Type B pancreatic cell (in vitro differentiated cells): ENCODE measurements around the gene KANSL3. TPM values are rescaled to one million over a fixed set of nuclear protein-coding genes. Genes with fewer than 3 reads are reported as not detected.

Experiments
- DNase-seq: peaks from one replicate; pipeline ENCODE4 v3.0.0; 2021; ENCODE audit warnings: mixed read lengths; ENCODE audit not compliant: unreplicated experiment; ENCODE audit errors: extremely low spot score
- H3K27ac Mint-ChIP-seq: 2 replicates; pipeline ENCODE4 v1.8.0; 2021; ENCODE audit warnings: mild to moderate bottlenecking, mixed read lengths
- H3K27me3 Mint-ChIP-seq: 2 replicates; pipeline ENCODE4 v1.8.0; 2021; ENCODE audit warnings: mixed read lengths
- H3K36me3 Mint-ChIP-seq: 2 replicates; pipeline ENCODE4 v1.8.0; 2021; ENCODE audit warnings: mixed read lengths
- H3K4me1 Mint-ChIP-seq: one replicate; pipeline ENCODE4 v1.8.0; 2021; ENCODE audit warnings: mixed read lengths; ENCODE audit not compliant: unreplicated experiment
- H3K4me3 Mint-ChIP-seq: 2 replicates; pipeline ENCODE4 v1.8.0; 2021; ENCODE audit warnings: mild to moderate bottlenecking, mixed read lengths
- H3K9me3 Mint-ChIP-seq: 2 replicates; pipeline ENCODE4 v1.8.0; 2021; ENCODE audit warnings: mixed read lengths
- CTCF ChIP-seq: fragments of 200-600 bp; sonication (generic); conservative IDR thresholded peaks from 2 replicates; pipeline ENCODE4 v1.5.0; 2021; ENCODE audit warnings: antibody characterized with exemption, mild to moderate bottlenecking
- total RNA-seq: library from RNA; stranded (reverse); gene quantifications from 2 replicates; pipeline ENCODE4 v1.2.1, GENCODE V29; 2021; ENCODE audit warnings: low replicate concordance

Gene KANSL3
- total RNA-seq, 1 donor from 2014 or later: 53.2 TPM

GRCh38 chr2:96625571-96626552 lies 12.2 kb downstream of the KANSL3 start:
- peak overlapping the region; percentile 66 for H3K27ac Mint-ChIP-seq
- no peaks in the 10 kb centered on the region for H3K9me3 Mint-ChIP-seq
- peaks cover 31% of the 10 kb centered on the region for H3K36me3 Mint-ChIP-seq
- no peaks in the 10 kb centered on the region for H3K27me3 Mint-ChIP-seq
- TF ChIP-seq CTCF: no peak
- DNase-seq: no peak
- no peak overlapping the region for H3K4me3 Mint-ChIP-seq
- H3K4me1 Mint-ChIP-seq: peaks cover 23% of the 10 kb centered on the region

- no peak for TF ChIP-seq CTCF
- no peaks in the 10 kb centered on the region for H3K27me3 Mint-ChIP-seq
- no peak for DNase-seq
- no peak overlapping the region for H3K27ac Mint-ChIP-seq
- H3K9me3 Mint-ChIP-seq: no peaks in the 10 kb centered on the region
- no peak overlapping the region for H3K4me3 Mint-ChIP-seq
- H3K36me3 Mint-ChIP-seq: peaks cover 23% of the 10 kb centered on the region
- peaks cover 23% of the 10 kb centered on the region for H3K4me1 Mint-ChIP-seq
Measured at GRCh38 chr2:96623116-96623515, 15.0 kb downstream of the KANSL3 start.

- no peaks in the 10 kb centered on the region for H3K9me3 Mint-ChIP-seq
- no peak for TF ChIP-seq CTCF
- H3K36me3 Mint-ChIP-seq: peaks cover 23% of the 10 kb centered on the region
- H3K27me3 Mint-ChIP-seq: no peaks in the 10 kb centered on the region
- H3K27ac Mint-ChIP-seq: peak overlapping the region; percentile 4
- no peak overlapping the region for H3K4me3 Mint-ChIP-seq
- no peak for DNase-seq
- peaks cover 23% of the 10 kb centered on the region for H3K4me1 Mint-ChIP-seq
Measured at GRCh38 chr2:96622544-96622943, 15.6 kb downstream of the KANSL3 start.

- Mint-ChIP-seq H3K4me1 (peaks cover 8% of the 10 kb centered on the region), H3K4me3 (no peak overlapping the region), H3K27ac (peak overlapping the region; percentile 63), H3K27me3 (no peaks in the 10 kb centered on the region), H3K9me3 (no peaks in the 10 kb centered on the region), H3K36me3 (peaks cover 21% of the 10 kb centered on the region)
- TF ChIP-seq CTCF: no peak
- DNase-seq: no peak
Measured at GRCh38 chr2:96618596-96619283, 19.4 kb downstream of the KANSL3 start.

GRCh38 chr2:96617012-96617411 lies 21.1 kb downstream of the KANSL3 start:
- peaks cover 17% of the 10 kb centered on the region for H3K36me3 Mint-ChIP-seq
- H3K27me3 Mint-ChIP-seq: no peaks in the 10 kb centered on the region
- peak overlapping the region; percentile 97 for H3K27ac Mint-ChIP-seq
- no peaks in the 10 kb centered on the region for H3K4me1 Mint-ChIP-seq
- no peak for DNase-seq
- H3K4me3 Mint-ChIP-seq: no peak overlapping the region
- TF ChIP-seq CTCF: no peak
- H3K9me3 Mint-ChIP-seq: no peaks in the 10 kb centered on the region
